ENCODE results near the gene MAP2K3. TPM values are rescaled to one million over a fixed set of nuclear protein-coding genes. Genes with fewer than 3 reads are reported as not detected.

MAP2K3 gene
- polyA plus RNA-seq, 2 of the 4 experiments (the other 2 are of a cell fraction): 13.9 to 37.1 TPM

DNA sequence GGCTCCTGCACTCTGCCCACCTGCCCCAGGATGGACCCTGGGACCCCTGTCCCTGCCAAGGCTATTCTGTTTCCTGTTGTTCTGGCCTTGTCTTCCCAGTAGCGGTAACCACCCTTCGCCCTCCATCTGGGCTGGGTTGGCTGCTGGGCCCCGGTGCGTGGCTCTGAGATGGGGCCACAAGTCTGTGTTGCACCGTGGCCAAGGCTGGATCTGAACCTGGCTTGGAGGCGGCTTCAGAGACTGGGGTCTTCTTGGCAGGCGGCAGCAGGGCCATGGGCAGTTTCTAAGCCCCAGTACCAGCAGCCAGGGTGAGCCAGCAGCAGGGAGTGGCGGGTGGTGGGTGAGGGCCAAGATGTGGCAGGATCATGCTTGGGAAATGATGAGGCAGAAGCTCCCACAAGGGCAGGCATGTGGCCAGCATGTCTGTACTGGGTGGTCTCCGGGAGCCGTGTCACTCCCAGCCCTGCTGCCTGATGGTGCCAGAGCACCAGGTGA lies 12.6 kb downstream of the MAP2K3 start:
- ATAC-seq: no peak
- no peaks in the 10 kb centered on the region for H3K4me1 ChIP-seq
- no peak overlapping the region for H3K27ac ChIP-seq
- DNase-seq (ENCODE audit: low read depth in 1 of 2, low spot score in 1 of 2): no peak
- H3K4me2 ChIP-seq: no peak overlapping the region
- TF ChIP-seq NPAS2 (CRISPR knock-in tag; IDR thresholded peaks at IDR 0.05; ENCODE audit: borderline replicate concordance) (no peak), FOSL2 (IDR thresholded peaks at IDR 0.05) (no peak), FOSL2 (CRISPR knock-in tag; IDR thresholded peaks at IDR 0.05) (no peak), FOSB (CRISPR knock-in tag; IDR thresholded peaks at IDR 0.05) (no peak), ZNF302 (CRISPR knock-in tag; IDR thresholded peaks at IDR 0.05) (no peak)
- no peak for FAIRE-seq
- H3K9me3 ChIP-seq: no peaks in the 10 kb centered on the region
- POLR2A ChIA-PET: no interaction called here
- CTCF ChIA-PET: interaction anchor here (0.6 to 2.3 kb wide), 2 partner anchors 18 to 214 kb away, joined by 3 to 12 read pairs; no protein-coding TSS in a partner anchor
- WGBS (ENCODE audit: missing lambda C conversion rate): 67% methylated on average over 10 of the region's 10 CpGs
- H3K4me3 ChIP-seq: no peak overlapping the region

DNA sequence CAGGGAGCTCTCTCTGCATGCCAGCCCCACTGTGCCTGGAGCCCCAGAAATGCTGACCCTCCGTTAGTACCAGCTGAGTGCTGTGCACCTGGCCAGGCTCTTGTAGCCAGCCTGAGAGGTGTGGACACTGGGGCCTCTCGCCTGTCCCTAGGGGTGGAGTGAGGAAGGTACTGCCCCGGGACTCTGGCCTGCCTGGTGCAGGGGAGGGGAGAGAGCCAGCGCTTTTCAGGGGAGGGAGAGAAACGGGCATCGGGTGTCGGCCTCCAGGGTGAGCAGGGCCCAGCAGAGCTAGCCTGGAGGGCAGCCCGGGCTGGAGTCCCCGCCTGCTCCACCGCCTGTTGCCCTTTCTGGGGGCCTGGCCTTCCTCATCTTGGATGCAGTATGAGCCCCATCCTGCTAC lies 13.1 kb downstream of the MAP2K3 start:
- ChIA-PET CTCF (interaction anchor here (0.6 to 2.3 kb wide), 2 partner anchors 18 to 214 kb away, joined by 3 to 12 read pairs; no protein-coding TSS in a partner anchor), POLR2A (no interaction called here)
- Histone ChIP-seq H3K27ac (no peak overlapping the region), H3K4me2 (no peak overlapping the region), H3K4me3 (no peak overlapping the region), H3K4me1 (no peaks in the 10 kb centered on the region), H3K9me3 (no peaks in the 10 kb centered on the region)
- TF ChIP-seq EHF (CRISPR knock-in tag; IDR thresholded peaks at IDR 0.05) (no peak), NPAS2 (CRISPR knock-in tag; IDR thresholded peaks at IDR 0.05; ENCODE audit: borderline replicate concordance) (no peak), HEYL (CRISPR knock-in tag; IDR thresholded peaks at IDR 0.05) (no peak), NR3C1 (IDR thresholded peaks at IDR 0.05) (no peak), MAFK (IDR thresholded peaks at IDR 0.05; ENCODE audit: partially characterized antibody) (no peak), SREBF2 (IDR thresholded peaks at IDR 0.05) (no peak), KDM5A (IDR thresholded peaks at IDR 0.05) (no peak), FOSL2 (IDR thresholded peaks at IDR 0.05) (no peak), FOSL2 (CRISPR knock-in tag; IDR thresholded peaks at IDR 0.05) (no peak), CHD4 (IDR thresholded peaks at IDR 0.05; ENCODE audit: borderline replicate concordance) (no peak)
- TF ChIP-seq, protein P1, sequence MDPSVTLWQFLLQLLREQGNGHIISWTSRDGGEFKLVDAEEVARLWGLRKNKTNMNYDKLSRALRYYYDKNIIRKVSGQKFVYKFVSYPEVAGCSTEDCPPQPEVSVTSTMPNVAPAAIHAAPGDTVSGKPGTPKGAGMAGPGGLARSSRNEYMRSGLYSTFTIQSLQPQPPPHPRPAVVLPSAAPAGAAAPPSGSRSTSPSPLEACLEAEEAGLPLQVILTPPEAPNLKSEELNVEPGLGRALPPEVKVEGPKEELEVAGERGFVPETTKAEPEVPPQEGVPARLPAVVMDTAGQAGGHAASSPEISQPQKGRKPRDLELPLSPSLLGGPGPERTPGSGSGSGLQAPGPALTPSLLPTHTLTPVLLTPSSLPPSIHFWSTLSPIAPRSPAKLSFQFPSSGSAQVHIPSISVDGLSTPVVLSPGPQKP (IDR thresholded peaks at IDR 0.05; ENCODE audit: low read depth, low read length): no peak
- TF ChIP-seq, protein P2, sequence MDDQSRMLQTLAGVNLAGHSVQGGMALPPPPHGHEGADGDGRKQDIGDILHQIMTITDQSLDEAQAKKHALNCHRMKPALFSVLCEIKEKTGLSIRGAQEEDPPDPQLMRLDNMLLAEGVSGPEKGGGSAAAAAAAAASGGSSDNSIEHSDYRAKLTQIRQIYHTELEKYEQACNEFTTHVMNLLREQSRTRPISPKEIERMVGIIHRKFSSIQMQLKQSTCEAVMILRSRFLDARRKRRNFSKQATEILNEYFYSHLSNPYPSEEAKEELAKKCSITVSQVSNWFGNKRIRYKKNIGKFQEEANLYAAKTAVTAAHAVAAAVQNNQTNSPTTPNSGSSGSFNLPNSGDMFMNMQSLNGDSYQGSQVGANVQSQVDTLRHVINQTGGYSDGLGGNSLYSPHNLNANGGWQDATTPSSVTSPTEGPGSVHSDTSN (IDR thresholded peaks at IDR 0.05): no peak
- TF ChIP-seq, protein P3, sequence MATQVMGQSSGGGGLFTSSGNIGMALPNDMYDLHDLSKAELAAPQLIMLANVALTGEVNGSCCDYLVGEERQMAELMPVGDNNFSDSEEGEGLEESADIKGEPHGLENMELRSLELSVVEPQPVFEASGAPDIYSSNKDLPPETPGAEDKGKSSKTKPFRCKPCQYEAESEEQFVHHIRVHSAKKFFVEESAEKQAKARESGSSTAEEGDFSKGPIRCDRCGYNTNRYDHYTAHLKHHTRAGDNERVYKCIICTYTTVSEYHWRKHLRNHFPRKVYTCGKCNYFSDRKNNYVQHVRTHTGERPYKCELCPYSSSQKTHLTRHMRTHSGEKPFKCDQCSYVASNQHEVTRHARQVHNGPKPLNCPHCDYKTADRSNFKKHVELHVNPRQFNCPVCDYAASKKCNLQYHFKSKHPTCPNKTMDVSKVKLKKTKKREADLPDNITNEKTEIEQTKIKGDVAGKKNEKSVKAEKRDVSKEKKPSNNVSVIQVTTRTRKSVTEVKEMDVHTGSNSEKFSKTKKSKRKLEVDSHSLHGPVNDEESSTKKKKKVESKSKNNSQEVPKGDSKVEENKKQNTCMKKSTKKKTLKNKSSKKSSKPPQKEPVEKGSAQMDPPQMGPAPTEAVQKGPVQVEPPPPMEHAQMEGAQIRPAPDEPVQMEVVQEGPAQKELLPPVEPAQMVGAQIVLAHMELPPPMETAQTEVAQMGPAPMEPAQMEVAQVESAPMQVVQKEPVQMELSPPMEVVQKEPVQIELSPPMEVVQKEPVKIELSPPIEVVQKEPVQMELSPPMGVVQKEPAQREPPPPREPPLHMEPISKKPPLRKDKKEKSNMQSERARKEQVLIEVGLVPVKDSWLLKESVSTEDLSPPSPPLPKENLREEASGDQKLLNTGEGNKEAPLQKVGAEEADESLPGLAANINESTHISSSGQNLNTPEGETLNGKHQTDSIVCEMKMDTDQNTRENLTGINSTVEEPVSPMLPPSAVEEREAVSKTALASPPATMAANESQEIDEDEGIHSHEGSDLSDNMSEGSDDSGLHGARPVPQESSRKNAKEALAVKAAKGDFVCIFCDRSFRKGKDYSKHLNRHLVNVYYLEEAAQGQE (IDR thresholded peaks at IDR 0.05): no peak
- TF ChIP-seq, protein P4, sequence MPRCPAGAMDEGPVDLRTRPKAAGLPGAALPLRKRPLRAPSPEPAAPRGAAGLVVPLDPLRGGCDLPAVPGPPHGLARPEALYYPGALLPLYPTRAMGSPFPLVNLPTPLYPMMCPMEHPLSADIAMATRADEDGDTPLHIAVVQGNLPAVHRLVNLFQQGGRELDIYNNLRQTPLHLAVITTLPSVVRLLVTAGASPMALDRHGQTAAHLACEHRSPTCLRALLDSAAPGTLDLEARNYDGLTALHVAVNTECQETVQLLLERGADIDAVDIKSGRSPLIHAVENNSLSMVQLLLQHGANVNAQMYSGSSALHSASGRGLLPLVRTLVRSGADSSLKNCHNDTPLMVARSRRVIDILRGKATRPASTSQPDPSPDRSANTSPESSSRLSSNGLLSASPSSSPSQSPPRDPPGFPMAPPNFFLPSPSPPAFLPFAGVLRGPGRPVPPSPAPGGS (IDR thresholded peaks at IDR 0.05): no peak
- 47% methylated on average over 10 of the region's 10 CpGs for WGBS (ENCODE audit: missing lambda C conversion rate)
- FAIRE-seq (no peak), ATAC-seq (peak; percentile 20 to 31), DNase-seq (ENCODE audit: low read depth in 1 of 2, low spot score in 1 of 2) (no peak)
